Erythroblast (primary cell): ENCODE results near the gene BAAT.
A peak's percentile ranks its signal among the peaks of the same experiment; 100 is the strongest.

Source experiments
- DNase-seq, 2 experiments: peaks; one replicate each; lab custom pipeline; 2025; lab: John Stamatoyannopoulos, UW
- GATA1 ChIP-seq: IDR thresholded peaks from 2 replicates; pipeline ENCODE4 v1.6.1; 2011; ENCODE audit warnings: low read depth, mild to moderate bottlenecking, control low read depth, low read length, moderate library complexity
- POLR2A ChIP-seq: IDR thresholded peaks from 2 replicates; pipeline ENCODE4 v1.6.1; 2011; ENCODE audit warnings: mild to moderate bottlenecking, low read length

The BAAT gene

GRCh38 chr9:101414839-101415238 is 30.0 kb upstream of the BAAT start:
- no peak for TF ChIP-seq POLR2A
- no peak for TF ChIP-seq GATA1
- no peak for DNase-seq

GRCh38 chr9:101409079-101409477 is 24.3 kb upstream of the BAAT start:
- no peak for TF ChIP-seq GATA1
- TF ChIP-seq POLR2A: no peak
- DNase-seq: peak in 1 of 2 experiments; percentile 10

- TF ChIP-seq POLR2A (no peak), GATA1 (no peak)
- no peak for DNase-seq
These were observed 23.7 kb upstream of the BAAT start for GRCh38 chr9:101408374-101409078.

GRCh38 chr9:101403516-101404285 is 18.9 kb upstream of the BAAT start:
- TF ChIP-seq GATA1 (no peak), POLR2A (no peak)
- no peak for DNase-seq

- TF ChIP-seq GATA1: no peak
- no peak for TF ChIP-seq POLR2A
- DNase-seq: no peak
These were observed 15.3 kb upstream of the BAAT start for GRCh38 chr9:101400120-101400519.

- peak in 1 of 2 experiments; percentile 33 for DNase-seq
- no peak for TF ChIP-seq POLR2A
These were observed 14.8 kb upstream of the BAAT start for GRCh38 chr9:101399643-101399970.

- peak in 1 of 2 experiments; percentile 75 for DNase-seq
- TF ChIP-seq GATA1: no peak
- TF ChIP-seq POLR2A: no peak
These were observed 14.3 kb upstream of the BAAT start for GRCh38 chr9:101398930-101399642.

GRCh38 chr9:101398068-101398929 is 13.5 kb upstream of the BAAT start, which contains the start of the genes MRPL50 and ZNF189:
Gene MRPL50 (minus strand): TSS chr9:101398618. CDS start chr9:101398592, 26 bp downstream.
Gene ZNF189 (plus strand): TSS chr9:101398851. CDS start chr9:101399157, 306 bp downstream.
- TF ChIP-seq GATA1: no peak
- TF ChIP-seq POLR2A: peak; percentile 98
- DNase-seq: peak; percentile 99

GRCh38 chr9:101397746-101398067 is 12.9 kb upstream of the BAAT start:
- TF ChIP-seq GATA1 (no peak), POLR2A (no peak)
- no peak for DNase-seq

- TF ChIP-seq GATA1 (no peak), POLR2A (no peak)
These were observed 9.9 kb upstream of the BAAT start for GRCh38 chr9:101394687-101395086.

GRCh38 chr9:101393135-101393534 is 8.3 kb upstream of the BAAT start:
- no peak for DNase-seq
- no peak for TF ChIP-seq POLR2A
- TF ChIP-seq GATA1: no peak

More at GRCh38 chr9:101394687-101395086, 9.9 kb upstream of the BAAT start:
- no peak for DNase-seq

- no peak for TF ChIP-seq GATA1
- peak; percentile 26 to 28 for DNase-seq
These were observed 3.7 kb upstream of the BAAT start for GRCh38 chr9:101388507-101388993.
